AG10803 (cell line): ENCODE measurements around the gene GPBP1L1.

Experiments used
- DNase-seq: peaks from one replicate; pipeline ENCODE4 v3.0.0; 2010; ENCODE audit warnings: low read depth
- H3K4me3 ChIP-seq: 2 replicates; pipeline ENCODE4 v1.5.1; 2011; ENCODE audit warnings: mild to moderate bottlenecking, low read length, control low read depth
- CTCF ChIP-seq: conservative IDR thresholded peaks from 2 replicates; pipeline ENCODE4 v1.5.1; 2011; ENCODE audit warnings: mild to moderate bottlenecking, low read length, control low read depth, inconsistent platforms

Gene GPBP1L1

GRCh38 chr1:45630429-45630828 lies 55.9 kb downstream of the GPBP1L1 start:
- DNase-seq = no peak
- no peak overlapping the region for H3K4me3 ChIP-seq
- no peak for TF ChIP-seq CTCF

- no peak for TF ChIP-seq CTCF
- H3K4me3 ChIP-seq = no peak overlapping the region
- no peak for DNase-seq
These were observed 57.3 kb downstream of the GPBP1L1 start for GRCh38 chr1:45629035-45629434.

GRCh38 chr1:45623972-45624371 lies 62.4 kb downstream of the GPBP1L1 start, which contains the start of gene CCDC17:
Gene CCDC17, minus strand, starts transcription at chr1:45624054. Its CDS starts 145 bp downstream, at chr1:45623909.
- no peak within 1 kb of the TSS for H3K4me3 ChIP-seq
- no peak for TF ChIP-seq CTCF
- DNase-seq = peak; percentile 10

- peak; percentile 8 for DNase-seq
- no peak for TF ChIP-seq CTCF
- H3K4me3 ChIP-seq = no peak overlapping the region
These were observed 63.6 kb downstream of the GPBP1L1 start for GRCh38 chr1:45622524-45623394.

GRCh38 chr1:45621895-45622523 lies 64.3 kb downstream of the GPBP1L1 start:
- TF ChIP-seq CTCF = no peak
- DNase-seq = no peak
- no peak overlapping the region for H3K4me3 ChIP-seq

GRCh38 chr1:45621501-45621836 lies 64.9 kb downstream of the GPBP1L1 start:
- no peak overlapping the region for H3K4me3 ChIP-seq
- DNase-seq = no peak
- no peak for TF ChIP-seq CTCF
